LNCAP (cell line): ENCODE measurements around the gene ANKIB1.

ENCODE experiments used
- CTCF ChIP-seq: fragments of 450-650 bp; IDR thresholded peaks from 2 replicates; pipeline ENCODE4 v1.5.1; 2017; ENCODE audit warnings: mild to moderate bottlenecking

Gene ANKIB1

GRCh38 chr7:92306153-92306552 lies 60.4 kb downstream of the ANKIB1 start:
- no peak for TF ChIP-seq CTCF

GRCh38 chr7:92313055-92313454 lies 67.3 kb downstream of the ANKIB1 start:
- no peak for TF ChIP-seq CTCF

GRCh38 chr7:92319243-92319642 lies 73.5 kb downstream of the ANKIB1 start:
- TF ChIP-seq CTCF: no peak

GRCh38 chr7:92325173-92325572 lies 79.4 kb downstream of the ANKIB1 start:
- no peak for TF ChIP-seq CTCF

- no peak for TF ChIP-seq CTCF
These were observed 80.1 kb downstream of the ANKIB1 start for GRCh38 chr7:92325858-92326257.

GRCh38 chr7:92330835-92331438 lies 85.2 kb downstream of the ANKIB1 start:
- no peak for TF ChIP-seq CTCF

- no peak for TF ChIP-seq CTCF
These were observed 85.7 kb downstream of the ANKIB1 start for GRCh38 chr7:92331508-92331907.

GRCh38 chr7:92332782-92333181 lies 87.0 kb downstream of the ANKIB1 start:
- TF ChIP-seq CTCF: no peak
